ENCODE measurements around the gene ETV1.

DNA sequence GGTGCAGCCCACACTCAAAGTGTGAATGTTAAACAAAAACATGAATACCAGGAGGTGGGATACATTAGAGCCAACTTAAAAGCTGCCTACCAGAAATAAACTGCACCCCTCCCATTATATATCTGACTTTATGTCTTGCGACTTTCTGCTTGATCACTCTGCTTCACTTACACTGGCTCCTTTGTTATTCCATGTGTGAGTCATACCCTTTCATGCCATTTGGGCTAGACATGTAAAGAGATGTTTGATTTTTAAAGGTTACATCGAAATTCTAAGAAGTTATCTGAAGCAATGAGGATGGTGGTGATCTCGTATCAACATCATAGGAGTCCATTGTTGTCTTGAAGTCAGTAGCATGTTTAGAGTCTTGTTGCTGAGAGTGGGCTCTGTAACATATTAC lies 31.6 kb upstream of the ETV1 start:
- no peak for TF ChIP-seq EP300 (IDR thresholded peaks at IDR 0.05)
- TF ChIP-seq, protein P1, sequence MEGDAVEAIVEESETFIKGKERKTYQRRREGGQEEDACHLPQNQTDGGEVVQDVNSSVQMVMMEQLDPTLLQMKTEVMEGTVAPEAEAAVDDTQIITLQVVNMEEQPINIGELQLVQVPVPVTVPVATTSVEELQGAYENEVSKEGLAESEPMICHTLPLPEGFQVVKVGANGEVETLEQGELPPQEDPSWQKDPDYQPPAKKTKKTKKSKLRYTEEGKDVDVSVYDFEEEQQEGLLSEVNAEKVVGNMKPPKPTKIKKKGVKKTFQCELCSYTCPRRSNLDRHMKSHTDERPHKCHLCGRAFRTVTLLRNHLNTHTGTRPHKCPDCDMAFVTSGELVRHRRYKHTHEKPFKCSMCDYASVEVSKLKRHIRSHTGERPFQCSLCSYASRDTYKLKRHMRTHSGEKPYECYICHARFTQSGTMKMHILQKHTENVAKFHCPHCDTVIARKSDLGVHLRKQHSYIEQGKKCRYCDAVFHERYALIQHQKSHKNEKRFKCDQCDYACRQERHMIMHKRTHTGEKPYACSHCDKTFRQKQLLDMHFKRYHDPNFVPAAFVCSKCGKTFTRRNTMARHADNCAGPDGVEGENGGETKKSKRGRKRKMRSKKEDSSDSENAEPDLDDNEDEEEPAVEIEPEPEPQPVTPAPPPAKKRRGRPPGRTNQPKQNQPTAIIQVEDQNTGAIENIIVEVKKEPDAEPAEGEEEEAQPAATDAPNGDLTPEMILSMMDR (IDR thresholded peaks at IDR 0.05), result no peak
- no peak for TF ChIP-seq POLR2A (IDR thresholded peaks at IDR 0.05)
